Ovary (tissue), 3 donors: ENCODE measurements around the gene MYO9A.

Experiments
- CTCF ChIP-seq, 3 donors: fragments of 450-650 bp in 2 of 3; fragments of 200-600 bp in 1 of 3; IDR thresholded peaks; one replicate each; pipeline versions ENCODE4 v1.5.1 to v1.8.0; 2016 to 2022; ENCODE audit warnings: antibody characterized with exemption in 3 of 3, mild to moderate bottlenecking in 1 of 3
- EP300 ChIP-seq: sonication (generic); formaldehyde crosslinking; IDR thresholded peaks from one replicate; pipeline ENCODE4 v1.6.1; 2017; ENCODE audit warnings: antibody characterized with exemption
- POLR2A ChIP-seq: fragments of 450-650 bp; IDR thresholded peaks from one replicate; pipeline ENCODE4 v1.6.1; 2017; ENCODE audit warnings: antibody characterized with exemption, mild to moderate bottlenecking, moderate library complexity
- donor health status: DM: no; HTN: no; CAD: no.

- TF ChIP-seq EP300 = no peak
- TF ChIP-seq CTCF (IDR thresholded peaks at IDR 0.05) = no peak
- TF ChIP-seq POLR2A = no peak
Observed at GRCh38 chr15:72113347-72114031, 4.5 kb downstream of the MYO9A start.
